PC-3 (cell line): ENCODE results near the gene PRKCD.

Source experiments
- EZH2 ChIP-seq: fragments of 300-600 bp; sonication (generic); IDR thresholded peaks from one replicate; pipeline ENCODE4 v1.6.1; 2017; ENCODE audit warnings: antibody characterized with exemption, mild to moderate bottlenecking, low read length; ENCODE audit not compliant: unreplicated experiment
- TF ChIP-seq, protein P1 (sequence below): fragments of 300-600 bp; sonication (generic); conservative IDR thresholded peaks from 2 replicates; pipeline ENCODE4 v1.5.1; 2017; ENCODE audit warnings: antibody characterized with exemption, low read depth, mild to moderate bottlenecking, low read length

DNA sequence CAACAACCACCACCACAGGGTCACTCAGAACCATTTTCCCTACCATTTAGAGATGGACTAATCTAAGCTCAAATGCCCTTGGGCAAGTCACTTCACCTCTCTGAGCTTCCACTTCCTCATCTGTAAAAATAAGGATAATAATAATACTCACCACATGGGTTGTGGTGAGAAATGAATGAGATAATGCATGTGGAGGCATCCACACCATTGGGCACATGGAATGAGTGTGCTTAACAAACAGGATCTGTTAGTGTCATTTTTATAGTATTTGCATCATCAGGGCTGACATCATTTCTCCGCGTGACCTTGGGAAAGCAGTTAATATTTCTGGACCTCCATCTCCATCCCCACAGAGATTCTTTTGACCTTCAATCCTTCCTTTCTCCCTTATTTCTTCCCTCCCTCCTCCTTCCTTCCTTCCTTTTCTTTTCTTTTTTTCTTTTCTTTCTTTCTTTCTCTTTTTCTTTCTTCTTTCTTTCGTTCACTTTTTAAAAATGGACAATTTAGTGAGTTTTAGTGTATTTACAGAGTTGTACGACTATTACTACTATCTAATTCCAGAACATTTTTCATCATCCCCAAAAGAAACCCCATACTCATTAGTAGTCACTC is 23.1 kb upstream of the PRKCD start:
- TF ChIP-seq, protein P1, sequence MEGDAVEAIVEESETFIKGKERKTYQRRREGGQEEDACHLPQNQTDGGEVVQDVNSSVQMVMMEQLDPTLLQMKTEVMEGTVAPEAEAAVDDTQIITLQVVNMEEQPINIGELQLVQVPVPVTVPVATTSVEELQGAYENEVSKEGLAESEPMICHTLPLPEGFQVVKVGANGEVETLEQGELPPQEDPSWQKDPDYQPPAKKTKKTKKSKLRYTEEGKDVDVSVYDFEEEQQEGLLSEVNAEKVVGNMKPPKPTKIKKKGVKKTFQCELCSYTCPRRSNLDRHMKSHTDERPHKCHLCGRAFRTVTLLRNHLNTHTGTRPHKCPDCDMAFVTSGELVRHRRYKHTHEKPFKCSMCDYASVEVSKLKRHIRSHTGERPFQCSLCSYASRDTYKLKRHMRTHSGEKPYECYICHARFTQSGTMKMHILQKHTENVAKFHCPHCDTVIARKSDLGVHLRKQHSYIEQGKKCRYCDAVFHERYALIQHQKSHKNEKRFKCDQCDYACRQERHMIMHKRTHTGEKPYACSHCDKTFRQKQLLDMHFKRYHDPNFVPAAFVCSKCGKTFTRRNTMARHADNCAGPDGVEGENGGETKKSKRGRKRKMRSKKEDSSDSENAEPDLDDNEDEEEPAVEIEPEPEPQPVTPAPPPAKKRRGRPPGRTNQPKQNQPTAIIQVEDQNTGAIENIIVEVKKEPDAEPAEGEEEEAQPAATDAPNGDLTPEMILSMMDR, result no peak
- no peak for TF ChIP-seq EZH2
